HepG2 (cell line): ENCODE data around the gene RAD9A. TPM values are rescaled to one million over a fixed set of nuclear protein-coding genes. Genes with fewer than 3 reads are reported as not detected.

Source experiments
- ADNP ChIP-seq: sonication (generic); formaldehyde crosslinking; IDR thresholded peaks from 2 replicates; pipeline ENCODE4 v1.4.0; 2020; ENCODE audit warnings: missing genetic modification reagents
- EZH2 ChIP-seq: conservative IDR thresholded peaks from 2 replicates; pipeline ENCODE4 v1.6.1; 2012; ENCODE audit warnings: mild to moderate bottlenecking, low read depth, low read length, moderate library complexity
- HNRNPUL1 ChIP-seq: fragments of 200-400 bp; formaldehyde crosslinking; IDR thresholded peaks from 2 replicates; pipeline ENCODE4 v1.6.1; 2017; ENCODE audit warnings: low read depth, mild to moderate bottlenecking, low read length, moderate library complexity
- IKZF1 ChIP-seq: fragments of 450-650 bp; IDR thresholded peaks from 2 replicates; pipeline ENCODE4 v1.7.1; 2016
- IRX3 ChIP-seq: sonication (generic); formaldehyde crosslinking; IDR thresholded peaks from 2 replicates; pipeline ENCODE4 v1.8.1; 2023; ENCODE audit warnings: mild to moderate bottlenecking, low read depth, missing genetic modification reagents, borderline replicate concordance
- JARID2 ChIP-seq: sonication (generic); formaldehyde crosslinking; IDR thresholded peaks from 2 replicates; pipeline ENCODE4 v1.8.1; 2023; ENCODE audit warnings: missing genetic modification reagents, inconsistent platforms; ENCODE audit not compliant: insufficient replicate concordance
- KDM6A ChIP-seq: IDR thresholded peaks from 2 replicates; pipeline ENCODE4 v1.6.1; 2016; ENCODE audit warnings: low read depth
- MXI1 ChIP-seq: IDR thresholded peaks from 3 replicates; pipeline ENCODE4 v1.6.1; 2012; ENCODE audit warnings: low read depth, low read length, inconsistent platforms, borderline replicate concordance
- PCBP1 ChIP-seq: fragments of 200-400 bp; formaldehyde crosslinking; IDR thresholded peaks from 2 replicates; pipeline ENCODE4 v1.6.1; 2017; ENCODE audit warnings: mild to moderate bottlenecking, low read depth, low read length, borderline replicate concordance
- PHF20 ChIP-seq: sonication (generic); formaldehyde crosslinking; IDR thresholded peaks from 2 replicates; pipeline ENCODE4 v1.5.0; 2020; ENCODE audit warnings: mild to moderate bottlenecking, missing genetic modification reagents
- PHF8 ChIP-seq: sonication (generic); formaldehyde crosslinking; IDR thresholded peaks from 2 replicates; pipeline ENCODE4 v1.5.0; 2020; ENCODE audit warnings: missing genetic modification reagents
- PTBP1 ChIP-seq: fragments of 200-400 bp; formaldehyde crosslinking; IDR thresholded peaks from 2 replicates; pipeline ENCODE4 v1.6.1; 2018; ENCODE audit warnings: low read length, low read depth; ENCODE audit not compliant: poor library complexity, severe bottlenecking
- RORA ChIP-seq: sonication (generic); formaldehyde crosslinking; IDR thresholded peaks from 2 replicates; pipeline ENCODE4 v1.5.0; 2020; ENCODE audit warnings: mild to moderate bottlenecking, missing genetic modification reagents, moderate library complexity
- SOX6 ChIP-seq, 2 experiments: fragments of 450-650 bp in 1 of 2; sonication (generic) in 1 of 2; formaldehyde crosslinking in 1 of 2; IDR thresholded peaks; 2 replicates each; pipeline versions ENCODE4 v1.4.0 to v1.6.1; 2017 to 2020; ENCODE audit warnings: antibody characterized with exemption in 1 of 2, mild to moderate bottlenecking in 1 of 2, missing genetic modification reagents in 1 of 2
- SP1 ChIP-seq, 2 experiments: fragments of 450-650 bp in 1 of 2; sonication (generic) in 1 of 2; formaldehyde crosslinking in 1 of 2; IDR thresholded peaks; 2 replicates each; pipeline versions ENCODE4 v1.4.0 to v1.6.1; 2016 to 2020; ENCODE audit warnings: missing genetic modification reagents in 1 of 2
- STAT5B ChIP-seq: sonication (generic); formaldehyde crosslinking; IDR thresholded peaks from 2 replicates; pipeline ENCODE4 v1.4.0; 2020; ENCODE audit warnings: missing genetic modification reagents
- TARDBP ChIP-seq: sonication (generic); formaldehyde crosslinking; IDR thresholded peaks from 2 replicates; pipeline ENCODE4 v1.8.0; 2022; ENCODE audit warnings: mild to moderate bottlenecking, missing genetic modification reagents
- TEAD3 ChIP-seq: optimal IDR thresholded peaks from 2 replicates; pipeline ENCODE3; 2016; ENCODE audit warnings: borderline replicate concordance
- ZBTB2 ChIP-seq: sonication (generic); formaldehyde crosslinking; IDR thresholded peaks from 2 replicates; pipeline ENCODE4 v1.8.0; 2022; ENCODE audit warnings: low read depth, missing genetic modification reagents
- ZBTB42 ChIP-seq: sonication (generic); formaldehyde crosslinking; IDR thresholded peaks from 2 replicates; pipeline ENCODE4 v1.5.0; 2020; ENCODE audit warnings: mild to moderate bottlenecking, missing genetic modification reagents
- ZFP1 ChIP-seq: IDR thresholded peaks from 2 replicates; pipeline ENCODE4 v1.6.1; 2016
- ZGPAT ChIP-seq: IDR thresholded peaks from 2 replicates; pipeline ENCODE4 v1.6.1; 2016; ENCODE audit warnings: mild to moderate bottlenecking
- ZNF205 ChIP-seq: IDR thresholded peaks from 2 replicates; pipeline ENCODE4 v1.6.1; 2018; ENCODE audit warnings: missing biosample characterization, missing genetic modification reagents
- ZNF235 ChIP-seq: sonication (generic); formaldehyde crosslinking; IDR thresholded peaks from 2 replicates; pipeline ENCODE4 v1.8.1; 2023; ENCODE audit warnings: mild to moderate bottlenecking, missing genetic modification reagents, borderline replicate concordance
- ZNF24 ChIP-seq: fragments of 450-650 bp; IDR thresholded peaks from 2 replicates; pipeline ENCODE4 v1.6.1; 2017; ENCODE audit warnings: antibody characterized with exemption, mild to moderate bottlenecking
- ZNF773 ChIP-seq: sonication (generic); formaldehyde crosslinking; IDR thresholded peaks from 2 replicates; pipeline ENCODE4 v1.4.0; 2020; ENCODE audit warnings: missing genetic modification reagents, borderline replicate concordance
- ZNF879 ChIP-seq: sonication (generic); formaldehyde crosslinking; IDR thresholded peaks from 2 replicates; pipeline ENCODE4 v1.8.1; 2023; ENCODE audit warnings: missing genetic modification reagents
- polyA plus RNA-seq, 8 experiments: library from polyadenylated mRNA; depleted of rRNA in 3 of 8; stranded (reverse) in 7 of 8; unstranded in 1 of 8; fragments of >200 nt; fragmentation: Illumina TruSeq in 4 of 8; extraction: Trizol in 4 of 8; gene quantifications; 2 replicates each; pipeline versions ENCODE4 v1.2.1 to v1.2.3, GENCODE V29; 2011 to 2016; ENCODE audit warnings: low read depth in 4 of 8, missing spikeins in 1 of 8, mixed read lengths in 1 of 8; ENCODE audit not compliant: insufficient read depth in 1 of 8
- total RNA-seq, 5 experiments: library from RNA; depleted of rRNA; stranded (reverse); fragments of >200 nt; fragmentation: Illumina TruSeq; extraction: Trizol; gene quantifications; 2 replicates each; pipeline ENCODE4 v1.2.3, GENCODE V29; 2016; ENCODE audit warnings: low read depth in 1 of 5
- TF ChIP-seq, protein P1 (sequence below): sonication (generic); formaldehyde crosslinking; IDR thresholded peaks from 2 replicates; pipeline ENCODE4 v1.8.0; 2022; ENCODE audit warnings: mild to moderate bottlenecking, missing genetic modification reagents, moderate library complexity

The RAD9A gene
- total and polyA plus RNA-seq, 2 of the 13 experiments (the other 11 are each of a cell fraction or from before 2014, with no cell fraction given) = 10.1 to 15.7 TPM

GRCh38 chr11:67353317-67354074 is 38.3 kb upstream of the RAD9A start, which contains the start of gene POLD4 (continued):
- no peak for TF ChIP-seq ZNF235 (CRISPR knock-in tag)
- TF ChIP-seq IKZF1 = no peak
- no peak; the same call in 1 of the 2 replicates for TF ChIP-seq STAT5B
- TF ChIP-seq ADNP (CRISPR knock-in tag) = no peak
- TF ChIP-seq SP1 (IDR thresholded peaks at IDR 0.05) = no peak
- TF ChIP-seq SP1 (CRISPR knock-in tag; IDR thresholded peaks at IDR 0.05) = peak; percentile 86
- 0 out of 2 replicates have a peak, but pooled peaks have one; percentile 34 for TF ChIP-seq ZNF773 (CRISPR knock-in tag)
- TF ChIP-seq KDM6A = no peak
- peak; percentile 87 for TF ChIP-seq PHF8 (CRISPR knock-in tag)
- TF ChIP-seq, protein P1, sequence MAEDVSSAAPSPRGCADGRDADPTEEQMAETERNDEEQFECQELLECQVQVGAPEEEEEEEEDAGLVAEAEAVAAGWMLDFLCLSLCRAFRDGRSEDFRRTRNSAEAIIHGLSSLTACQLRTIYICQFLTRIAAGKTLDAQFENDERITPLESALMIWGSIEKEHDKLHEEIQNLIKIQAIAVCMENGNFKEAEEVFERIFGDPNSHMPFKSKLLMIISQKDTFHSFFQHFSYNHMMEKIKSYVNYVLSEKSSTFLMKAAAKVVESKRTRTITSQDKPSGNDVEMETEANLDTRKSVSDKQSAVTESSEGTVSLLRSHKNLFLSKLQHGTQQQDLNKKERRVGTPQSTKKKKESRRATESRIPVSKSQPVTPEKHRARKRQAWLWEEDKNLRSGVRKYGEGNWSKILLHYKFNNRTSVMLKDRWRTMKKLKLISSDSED (CRISPR knock-in tag) = no peak
- no peak for TF ChIP-seq ZNF24
- TF ChIP-seq EZH2 = no peak
- peak; percentile 77 for TF ChIP-seq PHF20 (CRISPR knock-in tag)
- TF ChIP-seq TEAD3 = peak; percentile 40
- no peak for TF ChIP-seq PTBP1
- TF ChIP-seq ZBTB2 (CRISPR knock-in tag) = no peak; the same call in 1 of the 2 replicates
- peak; percentile 43; the same call in 1 of the 3 replicates for TF ChIP-seq MXI1
- TF ChIP-seq IRX3 (CRISPR knock-in tag) = no peak
- TF ChIP-seq ZFP1 = peak; percentile 36; the same call in 1 of the 2 replicates
- TF ChIP-seq ZGPAT (CRISPR knock-in tag) = peak; percentile 22; the same call in 1 of the 2 replicates
- peak; percentile 34 for TF ChIP-seq JARID2 (CRISPR knock-in tag)
- no peak for TF ChIP-seq SOX6 (IDR thresholded peaks at IDR 0.05)
- peak; percentile 44; the same call in 1 of the 2 replicates for TF ChIP-seq SOX6 (CRISPR knock-in tag; IDR thresholded peaks at IDR 0.05)
- no peak for TF ChIP-seq ZBTB42 (CRISPR knock-in tag)
- no peak for TF ChIP-seq ZNF879
- no peak for TF ChIP-seq RORA
- no peak for TF ChIP-seq ZNF205
- no peak for TF ChIP-seq PCBP1
- TF ChIP-seq TARDBP (CRISPR knock-in tag) = 0 out of 2 replicates have a peak, but pooled peaks have one; percentile 42
- no peak for TF ChIP-seq HNRNPUL1
